K562 (cell line): ENCODE results near the gene ANKLE1. TPM values are rescaled to one million over a fixed set of nuclear protein-coding genes. Genes with fewer than 3 reads are reported as not detected.

Experiments used
- MCM3 ChIP-seq: fragments of 450-650 bp; IDR thresholded peaks from 2 replicates; pipeline ENCODE4 v1.6.1; 2016
- PML ChIP-seq: IDR thresholded peaks from 2 replicates; pipeline ENCODE4 v1.6.1; 2012; ENCODE audit warnings: low read length, inconsistent platforms
- ZNF77 ChIP-seq: fragments of 250-450 bp; sonication (Bioruptor Pico); IDR thresholded peaks from 2 replicates; pipeline ENCODE4 v1.5.0; 2020
- polyA plus RNA-seq, 8 experiments: library from polyadenylated mRNA; depleted of rRNA in 4 of 8; stranded (reverse) in 5 of 8; unstranded in 3 of 8; fragments of >200 nt; fragmentation: Nextera tagmentation in 2 of 8; fragmentation: Illumina TruSeq in 1 of 8; extraction: Ambion mirVana in 2 of 8; extraction: Trizol in 1 of 8; gene quantifications; 2 replicates each; pipeline versions ENCODE4 v1.2.1 to v1.2.3, GENCODE V29; 2011 to 2014; ENCODE audit warnings: inconsistent platforms in 1 of 8, missing spikeins in 1 of 8
- total RNA-seq, 7 experiments: library from RNA; depleted of rRNA in 6 of 7; stranded (reverse); fragments of >200 nt in 6 of 7; fragmentation: Illumina TruSeq in 2 of 7; extraction: Trizol in 2 of 7; gene quantifications; 2 replicates each; pipeline versions ENCODE4 v1.2.1 to v1.2.3, GENCODE V29; 2011 to 2021; ENCODE audit warnings: low replicate concordance in 1 of 7
- TF ChIP-seq, protein P1 (sequence below): fragments of 450-650 bp; IDR thresholded peaks from 2 replicates; pipeline ENCODE4 v1.6.1; 2016; ENCODE audit warnings: low read depth
- TF ChIP-seq, protein P2 (sequence below), 2 experiments: fragments of 150-350 bp in 1 of 2; IDR thresholded peaks; 2 replicates each; pipeline ENCODE4 v1.6.1; 2012 to 2016; ENCODE audit warnings: low read depth in 2 of 2, low read length in 2 of 2, mild to moderate bottlenecking in 1 of 2, moderate library complexity in 1 of 2
- TF ChIP-seq, protein P3 (sequence below): sonication (generic); formaldehyde crosslinking; IDR thresholded peaks from 2 replicates; pipeline ENCODE4 v1.8.0; 2022; ENCODE audit warnings: mild to moderate bottlenecking, missing genetic modification reagents
- TF ChIP-seq, protein P4 (sequence below): fragments of 450-650 bp; IDR thresholded peaks from 2 replicates; pipeline ENCODE4 v1.6.1; 2016; ENCODE audit warnings: mild to moderate bottlenecking
- TF ChIP-seq, protein P5 (sequence below): sonication (generic); formaldehyde crosslinking; IDR thresholded peaks from 2 replicates; pipeline ENCODE4 v1.8.1; 2023; ENCODE audit warnings: mild to moderate bottlenecking, missing genetic modification reagents

ANKLE1 gene
- total and polyA plus RNA-seq, 9 of the 15 experiments (the other 6 are each of a cell fraction or from before 2014, with no cell fraction given): 0.63 to 9.2 (median 2.9) TPM

DNA sequence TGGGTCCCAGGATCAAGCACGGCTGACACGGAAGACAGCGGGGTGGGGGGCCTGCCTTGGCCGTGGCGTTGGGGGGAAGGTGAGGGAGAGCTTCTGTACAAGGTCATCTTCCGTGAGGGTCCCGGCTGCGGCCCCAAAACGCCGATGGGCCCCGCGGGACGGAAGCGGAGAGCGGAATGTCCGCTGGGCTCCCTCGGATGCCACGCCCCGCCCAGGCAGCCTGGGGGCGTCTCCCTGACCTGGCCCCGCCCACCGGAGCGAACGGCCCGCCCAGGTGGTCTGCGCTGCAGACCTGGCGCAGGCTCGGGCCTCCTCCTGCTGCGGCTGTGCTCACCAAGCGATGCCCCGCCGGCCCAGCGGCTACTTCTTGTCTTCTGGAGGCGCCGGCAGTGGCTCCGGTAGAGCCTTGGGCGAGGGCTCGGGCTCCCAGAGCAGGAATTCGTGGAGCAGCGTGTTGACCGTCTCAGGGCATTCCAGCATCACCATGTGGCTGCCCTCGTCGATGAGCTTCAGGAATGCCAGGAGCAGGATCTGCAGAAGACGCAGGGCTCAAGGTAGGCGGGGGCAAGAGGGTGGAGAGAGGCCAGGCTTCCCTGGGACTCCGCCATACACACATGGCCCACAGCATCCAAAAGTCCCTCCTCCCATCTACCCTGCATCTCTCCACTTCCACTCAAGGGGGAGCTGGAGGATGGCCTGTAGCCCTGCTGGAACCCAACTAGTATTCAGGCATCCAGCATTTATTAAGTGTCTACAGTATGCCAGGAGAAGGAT lies 10.8 kb downstream of the ANKLE1 start (continued):
- TF ChIP-seq, protein P1, sequence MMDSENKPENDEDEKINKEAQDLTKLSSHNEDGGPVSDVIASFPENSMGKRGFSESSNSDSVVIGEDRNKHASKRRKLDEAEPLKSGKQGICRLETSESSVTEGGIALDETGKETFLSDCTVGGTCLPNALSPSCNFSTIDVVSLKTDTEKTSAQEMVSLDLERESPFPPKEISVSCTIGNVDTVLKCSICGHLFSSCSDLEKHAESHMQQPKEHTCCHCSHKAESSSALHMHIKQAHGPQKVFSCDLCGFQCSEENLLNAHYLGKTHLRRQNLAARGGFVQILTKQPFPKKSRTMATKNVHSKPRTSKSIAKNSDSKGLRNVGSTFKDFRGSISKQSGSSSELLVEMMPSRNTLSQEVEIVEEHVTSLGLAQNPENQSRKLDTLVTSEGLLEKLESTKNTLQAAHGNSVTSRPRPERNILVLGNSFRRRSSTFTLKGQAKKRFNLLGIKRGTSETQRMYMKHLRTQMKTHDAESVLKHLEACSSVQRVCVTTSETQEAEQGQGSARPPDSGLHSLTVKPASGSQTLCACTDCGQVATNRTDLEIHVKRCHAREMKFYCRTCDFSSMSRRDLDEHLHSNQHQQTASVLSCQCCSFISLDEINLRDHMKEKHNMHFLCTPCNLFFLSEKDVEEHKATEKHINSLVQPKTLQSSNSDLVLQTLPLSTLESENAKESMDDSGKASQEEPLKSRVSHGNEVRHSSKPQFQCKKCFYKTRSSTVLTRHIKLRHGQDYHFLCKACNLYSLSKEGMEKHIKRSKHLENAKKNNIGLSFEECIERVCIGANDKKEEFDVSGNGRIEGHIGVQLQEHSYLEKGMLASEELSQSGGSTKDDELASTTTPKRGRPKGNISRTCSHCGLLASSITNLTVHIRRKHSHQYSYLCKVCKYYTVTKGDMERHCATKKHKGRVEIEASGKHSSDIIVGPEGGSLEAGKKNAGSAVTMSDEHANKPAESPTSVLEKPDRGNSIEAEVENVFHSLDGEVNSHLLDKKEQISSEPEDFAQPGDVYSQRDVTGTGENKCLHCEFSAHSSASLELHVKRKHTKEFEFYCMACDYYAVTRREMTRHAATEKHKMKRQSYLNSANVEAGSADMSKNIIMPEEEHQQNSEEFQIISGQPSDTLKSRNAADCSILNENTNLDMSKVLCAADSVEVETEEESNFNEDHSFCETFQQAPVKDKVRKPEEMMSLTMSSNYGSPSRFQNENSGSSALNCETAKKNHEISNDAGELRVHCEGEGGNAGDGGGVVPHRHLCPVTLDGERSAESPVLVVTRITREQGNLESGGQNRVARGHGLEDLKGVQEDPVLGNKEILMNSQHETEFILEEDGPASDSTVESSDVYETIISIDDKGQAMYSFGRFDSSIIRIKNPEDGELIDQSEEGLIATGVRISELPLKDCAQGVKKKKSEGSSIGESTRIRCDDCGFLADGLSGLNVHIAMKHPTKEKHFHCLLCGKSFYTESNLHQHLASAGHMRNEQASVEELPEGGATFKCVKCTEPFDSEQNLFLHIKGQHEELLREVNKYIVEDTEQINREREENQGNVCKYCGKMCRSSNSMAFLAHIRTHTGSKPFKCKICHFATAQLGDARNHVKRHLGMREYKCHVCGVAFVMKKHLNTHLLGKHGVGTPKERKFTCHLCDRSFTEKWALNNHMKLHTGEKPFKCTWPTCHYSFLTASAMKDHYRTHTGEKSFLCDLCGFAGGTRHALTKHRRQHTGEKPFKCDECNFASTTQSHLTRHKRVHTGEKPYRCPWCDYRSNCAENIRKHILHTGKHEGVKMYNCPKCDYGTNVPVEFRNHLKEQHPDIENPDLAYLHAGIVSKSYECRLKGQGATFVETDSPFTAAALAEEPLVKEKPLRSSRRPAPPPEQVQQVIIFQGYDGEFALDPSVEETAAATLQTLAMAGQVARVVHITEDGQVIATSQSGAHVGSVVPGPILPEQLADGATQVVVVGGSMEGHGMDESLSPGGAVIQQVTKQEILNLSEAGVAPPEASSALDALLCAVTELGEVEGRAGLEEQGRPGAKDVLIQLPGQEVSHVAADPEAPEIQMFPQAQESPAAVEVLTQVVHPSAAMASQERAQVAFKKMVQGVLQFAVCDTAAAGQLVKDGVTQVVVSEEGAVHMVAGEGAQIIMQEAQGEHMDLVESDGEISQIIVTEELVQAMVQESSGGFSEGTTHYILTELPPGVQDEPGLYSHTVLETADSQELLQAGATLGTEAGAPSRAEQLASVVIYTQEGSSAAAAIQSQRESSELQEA: no peak
- TF ChIP-seq, protein P2, sequence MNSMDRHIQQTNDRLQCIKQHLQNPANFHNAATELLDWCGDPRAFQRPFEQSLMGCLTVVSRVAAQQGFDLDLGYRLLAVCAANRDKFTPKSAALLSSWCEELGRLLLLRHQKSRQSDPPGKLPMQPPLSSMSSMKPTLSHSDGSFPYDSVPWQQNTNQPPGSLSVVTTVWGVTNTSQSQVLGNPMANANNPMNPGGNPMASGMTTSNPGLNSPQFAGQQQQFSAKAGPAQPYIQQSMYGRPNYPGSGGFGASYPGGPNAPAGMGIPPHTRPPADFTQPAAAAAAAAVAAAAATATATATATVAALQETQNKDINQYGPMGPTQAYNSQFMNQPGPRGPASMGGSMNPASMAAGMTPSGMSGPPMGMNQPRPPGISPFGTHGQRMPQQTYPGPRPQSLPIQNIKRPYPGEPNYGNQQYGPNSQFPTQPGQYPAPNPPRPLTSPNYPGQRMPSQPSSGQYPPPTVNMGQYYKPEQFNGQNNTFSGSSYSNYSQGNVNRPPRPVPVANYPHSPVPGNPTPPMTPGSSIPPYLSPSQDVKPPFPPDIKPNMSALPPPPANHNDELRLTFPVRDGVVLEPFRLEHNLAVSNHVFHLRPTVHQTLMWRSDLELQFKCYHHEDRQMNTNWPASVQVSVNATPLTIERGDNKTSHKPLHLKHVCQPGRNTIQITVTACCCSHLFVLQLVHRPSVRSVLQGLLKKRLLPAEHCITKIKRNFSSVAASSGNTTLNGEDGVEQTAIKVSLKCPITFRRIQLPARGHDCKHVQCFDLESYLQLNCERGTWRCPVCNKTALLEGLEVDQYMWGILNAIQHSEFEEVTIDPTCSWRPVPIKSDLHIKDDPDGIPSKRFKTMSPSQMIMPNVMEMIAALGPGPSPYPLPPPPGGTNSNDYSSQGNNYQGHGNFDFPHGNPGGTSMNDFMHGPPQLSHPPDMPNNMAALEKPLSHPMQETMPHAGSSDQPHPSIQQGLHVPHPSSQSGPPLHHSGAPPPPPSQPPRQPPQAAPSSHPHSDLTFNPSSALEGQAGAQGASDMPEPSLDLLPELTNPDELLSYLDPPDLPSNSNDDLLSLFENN (IDR thresholded peaks at IDR 0.05; ENCODE audit: low read depth in 2 of 2, low read length in 2 of 2): no peak
- TF ChIP-seq, protein P3, sequence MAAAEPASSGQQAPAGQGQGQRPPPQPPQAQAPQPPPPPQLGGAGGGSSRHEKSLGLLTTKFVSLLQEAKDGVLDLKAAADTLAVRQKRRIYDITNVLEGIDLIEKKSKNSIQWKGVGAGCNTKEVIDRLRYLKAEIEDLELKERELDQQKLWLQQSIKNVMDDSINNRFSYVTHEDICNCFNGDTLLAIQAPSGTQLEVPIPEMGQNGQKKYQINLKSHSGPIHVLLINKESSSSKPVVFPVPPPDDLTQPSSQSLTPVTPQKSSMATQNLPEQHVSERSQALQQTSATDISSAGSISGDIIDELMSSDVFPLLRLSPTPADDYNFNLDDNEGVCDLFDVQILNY (CRISPR knock-in tag): no peak; the same call in 1 of the 2 replicates
- TF ChIP-seq ZNF77 (CRISPR knock-in tag) (no peak), PML (no peak), MCM3 (no peak)
- TF ChIP-seq, protein P4, sequence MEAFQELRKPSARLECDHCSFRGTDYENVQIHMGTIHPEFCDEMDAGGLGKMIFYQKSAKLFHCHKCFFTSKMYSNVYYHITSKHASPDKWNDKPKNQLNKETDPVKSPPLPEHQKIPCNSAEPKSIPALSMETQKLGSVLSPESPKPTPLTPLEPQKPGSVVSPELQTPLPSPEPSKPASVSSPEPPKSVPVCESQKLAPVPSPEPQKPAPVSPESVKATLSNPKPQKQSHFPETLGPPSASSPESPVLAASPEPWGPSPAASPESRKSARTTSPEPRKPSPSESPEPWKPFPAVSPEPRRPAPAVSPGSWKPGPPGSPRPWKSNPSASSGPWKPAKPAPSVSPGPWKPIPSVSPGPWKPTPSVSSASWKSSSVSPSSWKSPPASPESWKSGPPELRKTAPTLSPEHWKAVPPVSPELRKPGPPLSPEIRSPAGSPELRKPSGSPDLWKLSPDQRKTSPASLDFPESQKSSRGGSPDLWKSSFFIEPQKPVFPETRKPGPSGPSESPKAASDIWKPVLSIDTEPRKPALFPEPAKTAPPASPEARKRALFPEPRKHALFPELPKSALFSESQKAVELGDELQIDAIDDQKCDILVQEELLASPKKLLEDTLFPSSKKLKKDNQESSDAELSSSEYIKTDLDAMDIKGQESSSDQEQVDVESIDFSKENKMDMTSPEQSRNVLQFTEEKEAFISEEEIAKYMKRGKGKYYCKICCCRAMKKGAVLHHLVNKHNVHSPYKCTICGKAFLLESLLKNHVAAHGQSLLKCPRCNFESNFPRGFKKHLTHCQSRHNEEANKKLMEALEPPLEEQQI: no peak
- TF ChIP-seq, protein P5, sequence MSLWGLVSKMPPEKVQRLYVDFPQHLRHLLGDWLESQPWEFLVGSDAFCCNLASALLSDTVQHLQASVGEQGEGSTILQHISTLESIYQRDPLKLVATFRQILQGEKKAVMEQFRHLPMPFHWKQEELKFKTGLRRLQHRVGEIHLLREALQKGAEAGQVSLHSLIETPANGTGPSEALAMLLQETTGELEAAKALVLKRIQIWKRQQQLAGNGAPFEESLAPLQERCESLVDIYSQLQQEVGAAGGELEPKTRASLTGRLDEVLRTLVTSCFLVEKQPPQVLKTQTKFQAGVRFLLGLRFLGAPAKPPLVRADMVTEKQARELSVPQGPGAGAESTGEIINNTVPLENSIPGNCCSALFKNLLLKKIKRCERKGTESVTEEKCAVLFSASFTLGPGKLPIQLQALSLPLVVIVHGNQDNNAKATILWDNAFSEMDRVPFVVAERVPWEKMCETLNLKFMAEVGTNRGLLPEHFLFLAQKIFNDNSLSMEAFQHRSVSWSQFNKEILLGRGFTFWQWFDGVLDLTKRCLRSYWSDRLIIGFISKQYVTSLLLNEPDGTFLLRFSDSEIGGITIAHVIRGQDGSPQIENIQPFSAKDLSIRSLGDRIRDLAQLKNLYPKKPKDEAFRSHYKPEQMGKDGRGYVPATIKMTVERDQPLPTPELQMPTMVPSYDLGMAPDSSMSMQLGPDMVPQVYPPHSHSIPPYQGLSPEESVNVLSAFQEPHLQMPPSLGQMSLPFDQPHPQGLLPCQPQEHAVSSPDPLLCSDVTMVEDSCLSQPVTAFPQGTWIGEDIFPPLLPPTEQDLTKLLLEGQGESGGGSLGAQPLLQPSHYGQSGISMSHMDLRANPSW (CRISPR knock-in tag): no peak
